ENCODE measurements around the gene TRPC6. TPM values are rescaled to one million over a fixed set of nuclear protein-coding genes. Genes with fewer than 3 reads are reported as not detected.

Gene TRPC6
- polyA plus RNA-seq, 1 donor from 2014 or later = 0.11 TPM

GRCh38 chr11:101442171-101442570 is 141.6 kb downstream of the TRPC6 start:
- H3K4me2 ChIP-seq (ENCODE audit: low read length) = no peak overlapping the region
- H3K4me3 ChIP-seq (ENCODE audit: low read length) = no peak overlapping the region
- TF ChIP-seq RAD21 (conservative IDR thresholded peaks at IDR 0.05) = no peak
- no peak for TF ChIP-seq MXI1 (conservative IDR thresholded peaks at IDR 0.05; ENCODE audit: poor library complexity, severe bottlenecking)
- no peak for TF ChIP-seq SMC3 (conservative IDR thresholded peaks at IDR 0.05; ENCODE audit: poor library complexity)
- TF ChIP-seq EP300 (conservative IDR thresholded peaks at IDR 0.05; ENCODE audit: poor library complexity, severe bottlenecking) = no peak
- TF ChIP-seq EZH2 (IDR thresholded peaks at IDR 0.05; ENCODE audit: borderline replicate concordance, insufficient read depth, low read length, poor library complexity, severe bottlenecking) = no peak
- TF ChIP-seq REST (IDR thresholded peaks at IDR 0.05; ENCODE audit: borderline replicate concordance) = no peak
- no peak for TF ChIP-seq CTCF (IDR thresholded peaks at IDR 0.05; ENCODE audit: poor library complexity, severe bottlenecking)
- no peaks in the 10 kb centered on the region for H3K36me3 ChIP-seq (ENCODE audit: insufficient read depth, low read length)
- no peaks in the 10 kb centered on the region for H3K27me3 ChIP-seq (ENCODE audit: insufficient read depth, low read depth, low read length)
- no peaks in the 10 kb centered on the region for H3F3A ChIP-seq (ENCODE audit: insufficient read depth, low read length, poor library complexity, severe bottlenecking)
- H3K9me2 ChIP-seq (ENCODE audit: insufficient read depth, low read length) = no peaks in the 10 kb centered on the region
- no peaks in the 10 kb centered on the region for H4K20me1 ChIP-seq (ENCODE audit: insufficient read depth)
- no peak overlapping the region for H2AFZ ChIP-seq (ENCODE audit: low read depth, low read length)
- no peak overlapping the region for H3K27ac ChIP-seq (ENCODE audit: low read length)
- no peaks in the 10 kb centered on the region for H3K79me2 ChIP-seq (replicated peaks; ENCODE audit: insufficient read depth, low read length)
- H3K9ac ChIP-seq (ENCODE audit: low read length) = no peak overlapping the region
- H3K9me3 ChIP-seq (ENCODE audit: low read length) = no peaks in the 10 kb centered on the region

- Histone ChIP-seq H3F3A (ENCODE audit: insufficient read depth, low read length, poor library complexity, severe bottlenecking) (no peaks in the 10 kb centered on the region), H3K9ac (ENCODE audit: low read length) (no peak overlapping the region), H3K79me2 (replicated peaks; ENCODE audit: insufficient read depth, low read length) (no peaks in the 10 kb centered on the region), H3K27ac (ENCODE audit: low read length) (no peak overlapping the region), H3K36me3 (ENCODE audit: insufficient read depth, low read length) (no peaks in the 10 kb centered on the region), H3K9me3 (ENCODE audit: low read length) (no peaks in the 10 kb centered on the region), H3K27me3 (ENCODE audit: insufficient read depth, low read depth, low read length) (no peaks in the 10 kb centered on the region), H2AFZ (ENCODE audit: low read depth, low read length) (no peak overlapping the region), H3K9me2 (ENCODE audit: insufficient read depth, low read length) (no peaks in the 10 kb centered on the region), H4K20me1 (ENCODE audit: insufficient read depth) (no peaks in the 10 kb centered on the region), H3K4me2 (ENCODE audit: low read length) (no peak overlapping the region), H3K4me3 (ENCODE audit: low read length) (no peak overlapping the region)
- no peak for TF ChIP-seq TAF1 (IDR thresholded peaks at IDR 0.05; ENCODE audit: low read depth)
- no peak for TF ChIP-seq REST (IDR thresholded peaks at IDR 0.05; ENCODE audit: borderline replicate concordance)
- TF ChIP-seq SMC3 (conservative IDR thresholded peaks at IDR 0.05; ENCODE audit: poor library complexity) = no peak
- no peak for TF ChIP-seq POLR2AphosphoS5 (IDR thresholded peaks at IDR 0.05)
- TF ChIP-seq EZH2 (IDR thresholded peaks at IDR 0.05; ENCODE audit: borderline replicate concordance, insufficient read depth, low read length, poor library complexity, severe bottlenecking) = no peak
- no peak for TF ChIP-seq MXI1 (conservative IDR thresholded peaks at IDR 0.05; ENCODE audit: poor library complexity, severe bottlenecking)
- TF ChIP-seq EP300 (conservative IDR thresholded peaks at IDR 0.05; ENCODE audit: poor library complexity, severe bottlenecking) = no peak
- no peak for TF ChIP-seq CTCF (IDR thresholded peaks at IDR 0.05; ENCODE audit: poor library complexity, severe bottlenecking)
- TF ChIP-seq RAD21 (conservative IDR thresholded peaks at IDR 0.05) = no peak
Observed at GRCh38 chr11:101441747-101442146, 142.1 kb downstream of the TRPC6 start.
